HCT116 (cell line): ENCODE measurements around the gene PDE4D. TPM values are rescaled to one million over a fixed set of nuclear protein-coding genes. Genes with fewer than 3 reads are reported as not detected.

Source experiments
- ATAC-seq: fragments of 200-7000 bp; cut with Tn5 transposase; 2 replicates; pipeline ENCODE4 v1.9.1; 2020; ENCODE audit warnings: mild to moderate bottlenecking, moderate library complexity
- BruUV-seq: library from RNA; stranded (reverse); fragments of 400-500 nt; replicated peaks from 2 replicates; lab custom pipeline; 2021; lab: Mats Ljungman, UMichigan
- CTCF ChIA-PET: fragments of 300-600 bp; sonication (Branson Sonifier 250); formaldehyde crosslinking; loops from one replicate; lab custom pipeline; 2021; ENCODE audit warnings: antibody characterized with exemption; lab: Charles Lee
- POLR2A ChIA-PET: fragments of 300-600, 350-600 bp; sonication (Branson Sonifier 250); formaldehyde crosslinking; loops from one replicate; lab custom pipeline; 2021; ENCODE audit warnings: antibody characterized with exemption; lab: Charles Lee
- RAD21 ChIA-PET, 2 experiments: fragments of 300-600 bp; sonication (Branson Sonifier 250); formaldehyde crosslinking; loops; one replicate each; lab custom pipeline; 2023; ENCODE audit warnings: low total read pairs in 2 of 2; ENCODE audit not compliant: uncharacterized antibody in 2 of 2, unreplicated experiment in 2 of 2, low non-redundant PET in 1 of 2; lab: Charles Lee
- DNase-seq: peaks from one replicate; pipeline ENCODE4 v3.0.0-alpha.2; 2010; ENCODE audit warnings: low read depth, low spot score
- H2AFZ ChIP-seq: fragments of 200-600 bp; shearing (Covaris generic), sonication (generic); 2 replicates; pipeline ENCODE4 v1.6.1; 2017; ENCODE audit warnings: low read depth, mixed run types, mixed read lengths, antibody characterized with exemption, low read length; ENCODE audit not compliant: poor library complexity, severe bottlenecking
- H3K27ac ChIP-seq: 2 replicates; pipeline ENCODE4 v1.5.1; 2012; ENCODE audit warnings: low read depth, low read length
- H3K27me3 ChIP-seq: fragments of 200-600 bp; sonication (generic); 2 replicates; pipeline ENCODE4 v1.6.1; 2016; ENCODE audit warnings: mixed run types, low read length, mixed read lengths; ENCODE audit not compliant: insufficient read depth
- H3K36me3 ChIP-seq, 2 experiments: fragments of 200-500 bp in 1 of 2; fragments of 200-600 bp in 1 of 2; sonication (Bioruptor generic) in 1 of 2; sonication (generic) in 1 of 2; 2 replicates each; pipeline versions ENCODE4 v1.5.1 to v1.6.1; 2014 to 2016; ENCODE audit warnings: low read length in 2 of 2, inconsistent platforms in 1 of 2, mixed read lengths in 1 of 2, mixed run types in 1 of 2; ENCODE audit not compliant: insufficient read depth in 2 of 2, control insufficient read depth in 1 of 2
- H3K4me1 ChIP-seq, 2 experiments: fragments of 200-600 bp in 1 of 2; sonication (generic) in 1 of 2; 2 replicates each; pipeline versions ENCODE4 v1.5.1 to v1.6.1; 2012 to 2017; ENCODE audit warnings: low read length in 2 of 2, inconsistent platforms in 1 of 2, mild to moderate bottlenecking in 1 of 2, mixed read lengths in 1 of 2, mixed run types in 1 of 2, moderate library complexity in 1 of 2; ENCODE audit not compliant: insufficient read depth in 2 of 2, control insufficient read depth in 1 of 2
- H3K4me2 ChIP-seq: fragments of 200-600 bp; sonication (generic); 2 replicates; pipeline ENCODE4 v1.6.1; 2017; ENCODE audit warnings: mixed run types, low read length, mixed read lengths
- H3K4me3 ChIP-seq, 2 experiments: fragments of 200-600 bp in 1 of 2; sonication (generic) in 1 of 2; replicated peaks in 1 of 2; 2 replicates each; pipeline ENCODE4 v1.5.1; 2011 to 2016; ENCODE audit warnings: low read length in 2 of 2, control low read depth in 1 of 2, low read depth in 1 of 2, mild to moderate bottlenecking in 1 of 2, mixed read lengths in 1 of 2, mixed run types in 1 of 2
- H3K79me2 ChIP-seq: fragments of 200-600 bp; sonication (generic); 2 replicates; pipeline ENCODE4 v1.6.1; 2017; ENCODE audit warnings: mild to moderate bottlenecking, mixed run types, low read length, moderate library complexity, mixed read lengths; ENCODE audit not compliant: insufficient read depth
- H3K9ac ChIP-seq: fragments of 200-600 bp; sonication (generic); 2 replicates; pipeline ENCODE4 v1.6.1; 2016; ENCODE audit warnings: low read length, mixed read lengths
- H3K9me2 ChIP-seq: fragments of 200-600 bp; sonication (generic), shearing (Covaris generic); 2 replicates; pipeline ENCODE4 v1.6.1; 2017; ENCODE audit warnings: mixed run types, mild to moderate bottlenecking, moderate library complexity; ENCODE audit not compliant: insufficient read depth
- H3K9me3 ChIP-seq, 2 experiments: fragments of 200-500 bp in 1 of 2; fragments of 200-600 bp in 1 of 2; sonication (Bioruptor generic) in 1 of 2; sonication (generic) in 1 of 2; 2 replicates each; pipeline ENCODE4 v1.6.1; 2014 to 2017; ENCODE audit warnings: low read length in 2 of 2, mixed read lengths in 2 of 2, inconsistent platforms in 1 of 2, low read depth in 1 of 2, mild to moderate bottlenecking in 1 of 2, mixed run types in 1 of 2, moderate library complexity in 1 of 2; ENCODE audit not compliant: control insufficient read depth in 1 of 2, insufficient read depth in 1 of 2
- H4K20me1 ChIP-seq: fragments of 200-600 bp; sonication (generic), shearing (Covaris generic); 2 replicates; pipeline ENCODE4 v1.6.1; 2017; ENCODE audit warnings: mixed run types, mild to moderate bottlenecking, moderate library complexity; ENCODE audit not compliant: insufficient read depth
- ATF3 ChIP-seq: IDR thresholded peaks from 2 replicates; pipeline ENCODE4 v1.6.1; 2012
- CBX3 ChIP-seq: IDR thresholded peaks from 2 replicates; pipeline ENCODE4 v1.6.1; 2012; ENCODE audit warnings: low read depth
- CEBPB ChIP-seq: IDR thresholded peaks from 2 replicates; pipeline ENCODE4 v1.6.1; 2012; ENCODE audit warnings: low read depth
- CTCF ChIP-seq, 3 experiments: fragments of 200-600 bp in 1 of 3; sonication (generic) in 1 of 3; IDR thresholded peaks in 2 of 3; conservative IDR thresholded peaks in 1 of 3; 2 replicates each; pipeline ENCODE4 v1.5.1; 2012 to 2017; ENCODE audit warnings: low read depth in 2 of 3, low read length in 2 of 3, antibody characterized with exemption in 1 of 3, borderline replicate concordance in 1 of 3, control low read depth in 1 of 3, mild to moderate bottlenecking in 1 of 3, mixed read lengths in 1 of 3, mixed run types in 1 of 3, moderate library complexity in 1 of 3; ENCODE audit not compliant: insufficient read depth in 1 of 3
- ELF1 ChIP-seq: IDR thresholded peaks from 2 replicates; pipeline ENCODE4 v1.6.1; 2012; ENCODE audit warnings: low read depth, borderline replicate concordance
- EZH2 ChIP-seq: fragments of 200-600 bp; sonication (generic); IDR thresholded peaks from 2 replicates; pipeline ENCODE4 v1.6.1; 2017; ENCODE audit warnings: antibody characterized with exemption, mixed run types
- POLR2AphosphoS5 ChIP-seq: IDR thresholded peaks from 2 replicates; pipeline ENCODE4 v1.6.1; 2011; ENCODE audit warnings: mild to moderate bottlenecking, low read depth, low read length, moderate library complexity
- RAD21 ChIP-seq: IDR thresholded peaks from 2 replicates; pipeline ENCODE4 v1.6.1; 2012; ENCODE audit warnings: low read depth, mild to moderate bottlenecking
- YY1 ChIP-seq: IDR thresholded peaks from 2 replicates; pipeline ENCODE4 v1.6.1; 2011; ENCODE audit warnings: low read length, low read depth, moderate library complexity, mild to moderate bottlenecking; ENCODE audit not compliant: insufficient replicate concordance; ENCODE audit errors: extremely low read depth
- ZFX ChIP-seq: fragments of 450-650 bp; IDR thresholded peaks from 2 replicates; pipeline ENCODE4 v1.6.1; 2017
- ZNF274 ChIP-seq: fragments of 200-500 bp; sonication (Bioruptor generic); IDR thresholded peaks from 2 replicates; pipeline ENCODE4 v1.6.1; 2014; ENCODE audit warnings: mild to moderate bottlenecking, low read depth, low read length, inconsistent platforms
- intact Hi-C: fragments of 100-400 bp; cut with micrococcal nuclease; formaldehyde crosslinking; loops from 2 replicates; pipeline ENCODE4 v1.10.0; 2022
- total RNA-seq: library from RNA; stranded (reverse); gene quantifications from one replicate; pipeline ENCODE4 v1.2.1, GENCODE V29; 2021; ENCODE audit not compliant: unreplicated experiment

PDE4D gene
- total RNA-seq, 1 experiment from 2014 or later = 1.1 TPM

DNA sequence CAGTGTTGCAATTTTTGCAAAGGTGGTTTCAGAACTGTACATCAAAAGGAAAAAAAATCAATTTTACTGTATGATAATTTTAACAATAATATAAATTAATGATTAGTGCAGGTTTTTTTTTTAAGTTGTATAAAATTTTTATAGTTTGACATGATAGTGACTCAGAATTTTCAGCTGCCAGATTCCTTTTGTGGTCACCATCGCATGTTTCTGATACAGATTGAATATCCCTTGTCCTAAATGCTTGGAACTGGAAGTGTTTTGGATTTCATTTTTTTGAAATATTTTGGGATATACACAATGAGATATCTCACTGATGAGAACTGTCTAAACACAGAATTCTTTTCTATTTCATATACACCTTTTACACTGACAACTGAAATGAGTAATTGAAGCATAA, 949.3 kb downstream of the PDE4D start:
- Histone ChIP-seq H2AFZ (no peak overlapping the region), H3K9ac (no peak overlapping the region), H3K27me3 (peaks cover 6% of the 10 kb centered on the region; the same call in 1 of the 2 replicates), H3K4me3 (no peak overlapping the region), H3K9me2 (no peaks in the 10 kb centered on the region), H3K4me2 (no peak overlapping the region), H3K4me1 (no peaks in the 10 kb centered on the region), H4K20me1 (no peaks in the 10 kb centered on the region), H3K36me3 (no peaks in the 10 kb centered on the region), H3K79me2 (no peaks in the 10 kb centered on the region), H3K9me3 (no peaks in the 10 kb centered on the region), H3K27ac (no peak overlapping the region)
- intact Hi-C loops = no loop called here
- BruUV-seq = no TSS peak
- DNase-seq (no peak), ATAC-seq (no peak)
- ChIA-PET CTCF (no interaction called here), POLR2A (no interaction called here), RAD21 (no interaction called here)
- TF ChIP-seq CBX3 (no peak), RAD21 (no peak), YY1 (no peak), POLR2AphosphoS5 (no peak), CTCF (IDR thresholded peaks at IDR 0.05 in 2 of 3, conservative IDR thresholded peaks at IDR 0.05 in 1 of 3; ENCODE audit: borderline replicate concordance in 1 of 3, insufficient read depth in 1 of 3, low read depth in 2 of 3, low read length in 2 of 3) (no peak), ZFX (no peak), CEBPB (no peak), ZNF274 (no peak)

- Histone ChIP-seq H2AFZ (no peak overlapping the region), H3K4me3 (no peak overlapping the region), H3K79me2 (no peaks in the 10 kb centered on the region), H3K9me3 (no peaks in the 10 kb centered on the region)
- no peak for ATAC-seq
- intact Hi-C loops = no loop called here
- CTCF ChIA-PET = no interaction called here
- TF ChIP-seq CEBPB (no peak), ZFX (no peak), RAD21 (no peak), ATF3 (no peak), ELF1 (no peak), EZH2 (no peak)
- TF ChIP-seq, all 23 proteins: peak for 0
- no peaks in the 10 kb centered on the region for H3K27me3 ChIP-seq
- BruUV-seq = no TSS peak
- ChIA-PET POLR2A (no interaction called here), RAD21 (no interaction called here)
- H4K20me1 ChIP-seq = no peaks in the 10 kb centered on the region
- H3K4me2 ChIP-seq = no peak overlapping the region
- no peak overlapping the region for H3K9ac ChIP-seq
- DNase-seq = no peak
- H3K36me3 ChIP-seq = no peaks in the 10 kb centered on the region
- H3K9me2 ChIP-seq = no peaks in the 10 kb centered on the region
- H3K4me1 ChIP-seq = no peaks in the 10 kb centered on the region
- no peak overlapping the region for H3K27ac ChIP-seq
Observed at GRCh38 chr5:58940446-58940845, 953.1 kb downstream of the PDE4D start.
